HepG2 (cell line): ENCODE measurements around the gene GPX7. TPM values are rescaled to one million over a fixed set of nuclear protein-coding genes. Genes with fewer than 3 reads are reported as not detected.

Experiments used
- ATAC-seq: fragments of 200-7000 bp; cut with Tn5 transposase; 3 replicates; pipeline ENCODE4 v1.9.1; 2020; ENCODE audit warnings: mild to moderate bottlenecking, moderate library complexity
- BruUV-seq: library from RNA; stranded (reverse); fragments of 400-500 nt; replicated peaks from 2 replicates; lab custom pipeline; 2021; lab: Mats Ljungman, UMichigan
- CTCF ChIA-PET: fragments of 300-600 bp; formaldehyde crosslinking; extraction: SDS; loops from one replicate; lab custom pipeline; 2021; ENCODE audit warnings: low total read pairs, inconsistent platforms, low intra/inter-chr PET ratio; lab: Yijun Ruan, JAX
- POLR2A ChIA-PET: fragments of 350-600 bp; sonication (Branson Sonifier 250); formaldehyde crosslinking; loops from one replicate; lab custom pipeline; 2020; ENCODE audit warnings: antibody characterized with exemption, inconsistent platforms; lab: Yijun Ruan, JAX
- DNase-seq: peaks from one replicate; pipeline ENCODE4 v3.0.0-alpha.2; 2015; ENCODE audit warnings: low spot score
- FAIRE-seq: peaks from 3 replicates; lab custom pipeline; 2011; peaks lifted over from hg19 to GRCh38; lab: Jason Lieb, UNC
- H2AFZ ChIP-seq: one replicate; pipeline ENCODE4 v1.6.1; 2011; ENCODE audit warnings: low read length, inconsistent platforms
- H3K27ac ChIP-seq: fragments of 300-600 bp; 3 replicates; pipeline ENCODE4 v1.8.0; 2011; ENCODE audit warnings: mixed run types, mild to moderate bottlenecking, mixed read lengths, low read length, inconsistent platforms; ENCODE audit not compliant: insufficient read depth; ENCODE audit errors: extremely low read length
- H3K27me3 ChIP-seq, 2 experiments: fragments of 200-600 bp in 1 of 2; 2 replicates in 1 of 2; 3 replicates in 1 of 2; pipeline versions ENCODE4 v1.6.0 to v1.8.0; 2011; ENCODE audit warnings: low read length in 2 of 2, mild to moderate bottlenecking in 2 of 2, moderate library complexity in 2 of 2, inconsistent platforms in 1 of 2; ENCODE audit not compliant: insufficient read depth in 2 of 2, control insufficient read depth in 1 of 2
- H3K36me3 ChIP-seq, 2 experiments: fragments of 200-600 bp in 1 of 2; replicated peaks in 1 of 2; 2 replicates in 1 of 2; 3 replicates in 1 of 2; pipeline versions ENCODE4 v1.5.1 to v1.8.0; 2011; ENCODE audit warnings: low read length in 2 of 2, inconsistent platforms in 1 of 2; ENCODE audit not compliant: insufficient read depth in 2 of 2, control insufficient read depth in 1 of 2
- H3K4me1 ChIP-seq: 2 replicates; pipeline ENCODE4 v1.5.1; 2012; ENCODE audit warnings: low read length, inconsistent platforms; ENCODE audit not compliant: insufficient read depth
- H3K4me2 ChIP-seq: 2 replicates; pipeline ENCODE4 v1.6.0; 2011; ENCODE audit warnings: low read depth, low read length, inconsistent platforms
- H3K4me3 ChIP-seq, 3 experiments: fragments of 200-600 bp in 1 of 3; sonication (generic), shearing (Covaris generic) in 1 of 3; replicated peaks in 1 of 3; 2 replicates each; pipeline ENCODE4 v1.5.1; 2011 to 2016; ENCODE audit warnings: low read length in 3 of 3, inconsistent platforms in 2 of 3, low read depth in 2 of 3, mild to moderate bottlenecking in 2 of 3, control low read depth in 1 of 3, mixed read lengths in 1 of 3; ENCODE audit not compliant: insufficient read depth in 1 of 3
- H3K79me2 ChIP-seq: one replicate; pipeline ENCODE4 v1.6.1; 2011; ENCODE audit warnings: low read length, inconsistent platforms; ENCODE audit not compliant: insufficient read depth
- H3K9ac ChIP-seq: 2 replicates; pipeline ENCODE4 v1.6.0; 2011; ENCODE audit warnings: mild to moderate bottlenecking, low read depth, low read length, inconsistent platforms; ENCODE audit not compliant: insufficient read depth
- H3K9me3 ChIP-seq: 2 replicates; pipeline ENCODE4 v1.5.1; 2012; ENCODE audit warnings: mild to moderate bottlenecking, low read length
- H4K20me1 ChIP-seq: 2 replicates; pipeline ENCODE4 v1.6.0; 2011; ENCODE audit warnings: inconsistent platforms, mild to moderate bottlenecking, low read length, moderate library complexity; ENCODE audit not compliant: insufficient read depth
- CREB1 ChIP-seq, 2 experiments: fragments of 450-650 bp in 1 of 2; IDR thresholded peaks; 2 replicates each; pipeline ENCODE4 v1.6.1; 2016 to 2017; ENCODE audit warnings: control low read depth in 1 of 2, mild to moderate bottlenecking in 1 of 2, missing compliant biosample characterization in 1 of 2, missing genetic modification characterization in 1 of 2
- GATAD1 ChIP-seq: IDR thresholded peaks from 2 replicates; pipeline ENCODE4 v1.6.1; 2016; ENCODE audit warnings: missing genetic modification reagents, missing compliant biosample characterization
- RARG ChIP-seq: sonication (generic); formaldehyde crosslinking; IDR thresholded peaks from 2 replicates; pipeline ENCODE4 v1.4.0; 2020; ENCODE audit warnings: low read depth, mild to moderate bottlenecking, missing genetic modification reagents
- RBM22 ChIP-seq: fragments of 200-400 bp; formaldehyde crosslinking; optimal IDR thresholded peaks from 2 replicates; pipeline ENCODE3; 2017; ENCODE audit warnings: mild to moderate bottlenecking, low read length, moderate library complexity
- SMAD3 ChIP-seq: sonication (generic); formaldehyde crosslinking; IDR thresholded peaks from 2 replicates; pipeline ENCODE4 v1.4.0; 2020; ENCODE audit warnings: missing genetic modification reagents
- SOX5 ChIP-seq: IDR thresholded peaks from 2 replicates; pipeline ENCODE4 v1.6.1; 2016; ENCODE audit warnings: borderline replicate concordance
- SOX6 ChIP-seq, 2 experiments: fragments of 450-650 bp in 1 of 2; sonication (generic) in 1 of 2; formaldehyde crosslinking in 1 of 2; IDR thresholded peaks; 2 replicates each; pipeline versions ENCODE4 v1.4.0 to v1.6.1; 2017 to 2020; ENCODE audit warnings: antibody characterized with exemption in 1 of 2, mild to moderate bottlenecking in 1 of 2, missing genetic modification reagents in 1 of 2
- SP4 ChIP-seq: sonication (generic); formaldehyde crosslinking; IDR thresholded peaks from 2 replicates; pipeline ENCODE4 v1.8.1; 2023; ENCODE audit warnings: mild to moderate bottlenecking, missing genetic modification reagents
- TCF7L2 ChIP-seq: IDR thresholded peaks from 2 replicates; pipeline ENCODE4 v1.6.1; 2011; ENCODE audit warnings: mild to moderate bottlenecking, low read depth, low read length, moderate library complexity
- WGBS: methylation state at CpG from one replicate; pipeline ENCODE4 v1.1.6; 2017; ENCODE audit warnings: low lambda C conversion rate; 5-methylcytosine and 5-hydroxymethylcytosine counted together
- in situ Hi-C: cut with HindIII; loops from 2 replicates; pipeline ENCODE4 v1.10.0; 2017; ENCODE audit warnings: low pct_unique_long_range_greater_than_20kb; ENCODE audit not compliant: extremely low pct_ligation_motif_present
- intact Hi-C: fragments of 100-400 bp; cut with micrococcal nuclease; formaldehyde crosslinking; loops from one replicate; pipeline ENCODE4 v1.10.0; 2022; ENCODE audit not compliant: unreplicated experiment
- polyA plus RNA-seq, 8 experiments: library from polyadenylated mRNA; depleted of rRNA in 3 of 8; stranded (reverse) in 7 of 8; unstranded in 1 of 8; fragments of >200 nt; fragmentation: Illumina TruSeq in 4 of 8; extraction: Trizol in 4 of 8; gene quantifications; 2 replicates each; pipeline versions ENCODE4 v1.2.1 to v1.2.3, GENCODE V29; 2011 to 2016; ENCODE audit warnings: low read depth in 4 of 8, missing spikeins in 1 of 8, mixed read lengths in 1 of 8; ENCODE audit not compliant: insufficient read depth in 1 of 8
- total RNA-seq, 5 experiments: library from RNA; depleted of rRNA; stranded (reverse); fragments of >200 nt; fragmentation: Illumina TruSeq; extraction: Trizol; gene quantifications; 2 replicates each; pipeline ENCODE4 v1.2.3, GENCODE V29; 2016; ENCODE audit warnings: low read depth in 1 of 5
- TF ChIP-seq, protein P1 (sequence below): sonication (generic); formaldehyde crosslinking; IDR thresholded peaks from 2 replicates; pipeline ENCODE4 v1.9.0; 2021; ENCODE audit warnings: missing genetic modification reagents, borderline replicate concordance
- TF ChIP-seq, protein P2 (sequence below), 2 experiments: IDR thresholded peaks; 2 replicates each; pipeline ENCODE4 v1.6.1; 2011 to 2012; ENCODE audit warnings: low read length in 2 of 2, borderline replicate concordance in 1 of 2, low read depth in 1 of 2, mild to moderate bottlenecking in 1 of 2, moderate library complexity in 1 of 2
- TF ChIP-seq, protein P3 (sequence below): fragments of 450-650 bp; IDR thresholded peaks from 2 replicates; pipeline ENCODE4 v1.6.1; 2016

Gene GPX7
- total and polyA plus RNA-seq, 2 of the 13 experiments (the other 11 are each of a cell fraction or from before 2014, with no cell fraction given), result 14.1 to 16.2 TPM

DNA sequence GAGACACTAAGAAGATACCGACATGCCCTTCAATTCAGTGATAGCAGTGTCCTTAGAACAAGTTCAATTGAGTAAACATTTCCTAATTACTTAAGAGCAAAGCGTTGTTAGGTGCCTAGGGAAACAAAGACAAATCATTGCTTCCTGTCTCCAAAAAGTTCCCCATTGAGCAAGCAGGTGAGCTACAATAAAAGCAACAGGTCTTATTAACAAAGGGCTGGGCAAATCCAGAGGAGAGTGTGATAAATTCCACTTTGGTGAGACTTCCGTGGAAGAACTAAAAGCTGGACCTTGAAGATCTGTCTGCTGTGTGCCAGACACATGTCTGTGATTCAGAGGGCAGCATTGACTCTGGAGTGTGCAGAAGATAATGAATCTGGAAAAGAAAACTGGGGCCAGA lies 47.4 kb upstream of the GPX7 start:
- CTCF ChIA-PET, result no interaction called here
- BruUV-seq, result no TSS peak
- Histone ChIP-seq H2AFZ (no peak overlapping the region), H3K79me2 (peaks cover 28% of the 10 kb centered on the region), H3K4me1 (peaks cover 24% of the 10 kb centered on the region), H3K4me3 (peak overlapping the region; percentile 90 to 94 (median 93); a peak in 4 of 6 replicates), H3K36me3 (no peaks in the 10 kb centered on the region), H3K27ac (peak overlapping the region; percentile 95), H3K9ac (peak overlapping the region; percentile 95)
- intact Hi-C loops, result loop anchor here (5.0 to 10.0 kb wide), 2 partner anchors 113 to 590 kb away; partner anchors contain the start of gene SLC1A7
- in situ Hi-C loops, result no loop called here
- peak; percentile 72 for FAIRE-seq
- DNase-seq, result peak; percentile 21
- TF ChIP-seq SMAD3 (CRISPR knock-in tag), result no peak
- TF ChIP-seq, protein P1, sequence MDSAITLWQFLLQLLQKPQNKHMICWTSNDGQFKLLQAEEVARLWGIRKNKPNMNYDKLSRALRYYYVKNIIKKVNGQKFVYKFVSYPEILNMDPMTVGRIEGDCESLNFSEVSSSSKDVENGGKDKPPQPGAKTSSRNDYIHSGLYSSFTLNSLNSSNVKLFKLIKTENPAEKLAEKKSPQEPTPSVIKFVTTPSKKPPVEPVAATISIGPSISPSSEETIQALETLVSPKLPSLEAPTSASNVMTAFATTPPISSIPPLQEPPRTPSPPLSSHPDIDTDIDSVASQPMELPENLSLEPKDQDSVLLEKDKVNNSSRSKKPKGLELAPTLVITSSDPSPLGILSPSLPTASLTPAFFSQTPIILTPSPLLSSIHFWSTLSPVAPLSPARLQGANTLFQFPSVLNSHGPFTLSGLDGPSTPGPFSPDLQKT (CRISPR knock-in tag), result no peak
- TF ChIP-seq, protein P2, sequence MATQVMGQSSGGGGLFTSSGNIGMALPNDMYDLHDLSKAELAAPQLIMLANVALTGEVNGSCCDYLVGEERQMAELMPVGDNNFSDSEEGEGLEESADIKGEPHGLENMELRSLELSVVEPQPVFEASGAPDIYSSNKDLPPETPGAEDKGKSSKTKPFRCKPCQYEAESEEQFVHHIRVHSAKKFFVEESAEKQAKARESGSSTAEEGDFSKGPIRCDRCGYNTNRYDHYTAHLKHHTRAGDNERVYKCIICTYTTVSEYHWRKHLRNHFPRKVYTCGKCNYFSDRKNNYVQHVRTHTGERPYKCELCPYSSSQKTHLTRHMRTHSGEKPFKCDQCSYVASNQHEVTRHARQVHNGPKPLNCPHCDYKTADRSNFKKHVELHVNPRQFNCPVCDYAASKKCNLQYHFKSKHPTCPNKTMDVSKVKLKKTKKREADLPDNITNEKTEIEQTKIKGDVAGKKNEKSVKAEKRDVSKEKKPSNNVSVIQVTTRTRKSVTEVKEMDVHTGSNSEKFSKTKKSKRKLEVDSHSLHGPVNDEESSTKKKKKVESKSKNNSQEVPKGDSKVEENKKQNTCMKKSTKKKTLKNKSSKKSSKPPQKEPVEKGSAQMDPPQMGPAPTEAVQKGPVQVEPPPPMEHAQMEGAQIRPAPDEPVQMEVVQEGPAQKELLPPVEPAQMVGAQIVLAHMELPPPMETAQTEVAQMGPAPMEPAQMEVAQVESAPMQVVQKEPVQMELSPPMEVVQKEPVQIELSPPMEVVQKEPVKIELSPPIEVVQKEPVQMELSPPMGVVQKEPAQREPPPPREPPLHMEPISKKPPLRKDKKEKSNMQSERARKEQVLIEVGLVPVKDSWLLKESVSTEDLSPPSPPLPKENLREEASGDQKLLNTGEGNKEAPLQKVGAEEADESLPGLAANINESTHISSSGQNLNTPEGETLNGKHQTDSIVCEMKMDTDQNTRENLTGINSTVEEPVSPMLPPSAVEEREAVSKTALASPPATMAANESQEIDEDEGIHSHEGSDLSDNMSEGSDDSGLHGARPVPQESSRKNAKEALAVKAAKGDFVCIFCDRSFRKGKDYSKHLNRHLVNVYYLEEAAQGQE (IDR thresholded peaks at IDR 0.05; ENCODE audit: borderline replicate concordance in 1 of 2, low read depth in 1 of 2, low read length in 2 of 2), result no peak
- TF ChIP-seq, protein P3, sequence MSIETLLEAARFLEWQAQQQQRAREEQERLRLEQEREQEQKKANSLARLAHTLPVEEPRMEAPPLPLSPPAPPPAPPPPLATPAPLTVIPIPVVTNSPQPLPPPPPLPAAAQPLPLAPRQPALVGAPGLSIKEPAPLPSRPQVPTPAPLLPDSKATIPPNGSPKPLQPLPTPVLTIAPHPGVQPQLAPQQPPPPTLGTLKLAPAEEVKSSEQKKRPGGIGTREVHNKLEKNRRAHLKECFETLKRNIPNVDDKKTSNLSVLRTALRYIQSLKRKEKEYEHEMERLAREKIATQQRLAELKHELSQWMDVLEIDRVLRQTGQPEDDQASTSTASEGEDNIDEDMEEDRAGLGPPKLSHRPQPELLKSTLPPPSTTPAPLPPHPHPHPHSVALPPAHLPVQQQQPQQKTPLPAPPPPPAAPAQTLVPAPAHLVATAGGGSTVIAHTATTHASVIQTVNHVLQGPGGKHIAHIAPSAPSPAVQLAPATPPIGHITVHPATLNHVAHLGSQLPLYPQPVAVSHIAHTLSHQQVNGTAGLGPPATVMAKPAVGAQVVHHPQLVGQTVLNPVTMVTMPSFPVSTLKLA, result no peak
- TF ChIP-seq RARG, result no peak
- TF ChIP-seq TCF7L2, result no peak
- TF ChIP-seq SP4 (CRISPR knock-in tag), result no peak
- no peak for TF ChIP-seq RBM22
- peak; percentile 16; the same call in 1 of the 2 replicates for TF ChIP-seq SOX5 (CRISPR knock-in tag)
- TF ChIP-seq CREB1 (IDR thresholded peaks at IDR 0.05), result no peak
- peak; percentile 21; the same call in 1 of the 2 replicates for TF ChIP-seq CREB1 (CRISPR knock-in tag; IDR thresholded peaks at IDR 0.05)
- no peak for TF ChIP-seq GATAD1 (CRISPR knock-in tag)
- no peak for TF ChIP-seq SOX6 (IDR thresholded peaks at IDR 0.05)
- TF ChIP-seq SOX6 (CRISPR knock-in tag; IDR thresholded peaks at IDR 0.05), result peak; percentile 23; the same call in 1 of the 2 replicates
- TF ChIP-seq, all 625 proteins: peak for 3
- WGBS, result 2% methylated on average over 3 of the region's 3 CpGs
- H4K20me1 ChIP-seq, result peaks cover 21% of the 10 kb centered on the region
- POLR2A ChIA-PET, result no interaction called here
- H3K9me3 ChIP-seq, result no peaks in the 10 kb centered on the region
- H3K4me2 ChIP-seq, result peak overlapping the region; percentile 78
- no peaks in the 10 kb centered on the region; a peak in 1 of 5 replicates for H3K27me3 ChIP-seq
- ATAC-seq, result no peak
